Measurements from ENCODE around the gene PUSL1. TPM values are rescaled to one million over a fixed set of nuclear protein-coding genes. Genes with fewer than 3 reads are reported as not detected.

Gene PUSL1
- total and polyA plus RNA-seq, 2 experiments from 2014 or later = 41.5 to 55.8 TPM

DNA sequence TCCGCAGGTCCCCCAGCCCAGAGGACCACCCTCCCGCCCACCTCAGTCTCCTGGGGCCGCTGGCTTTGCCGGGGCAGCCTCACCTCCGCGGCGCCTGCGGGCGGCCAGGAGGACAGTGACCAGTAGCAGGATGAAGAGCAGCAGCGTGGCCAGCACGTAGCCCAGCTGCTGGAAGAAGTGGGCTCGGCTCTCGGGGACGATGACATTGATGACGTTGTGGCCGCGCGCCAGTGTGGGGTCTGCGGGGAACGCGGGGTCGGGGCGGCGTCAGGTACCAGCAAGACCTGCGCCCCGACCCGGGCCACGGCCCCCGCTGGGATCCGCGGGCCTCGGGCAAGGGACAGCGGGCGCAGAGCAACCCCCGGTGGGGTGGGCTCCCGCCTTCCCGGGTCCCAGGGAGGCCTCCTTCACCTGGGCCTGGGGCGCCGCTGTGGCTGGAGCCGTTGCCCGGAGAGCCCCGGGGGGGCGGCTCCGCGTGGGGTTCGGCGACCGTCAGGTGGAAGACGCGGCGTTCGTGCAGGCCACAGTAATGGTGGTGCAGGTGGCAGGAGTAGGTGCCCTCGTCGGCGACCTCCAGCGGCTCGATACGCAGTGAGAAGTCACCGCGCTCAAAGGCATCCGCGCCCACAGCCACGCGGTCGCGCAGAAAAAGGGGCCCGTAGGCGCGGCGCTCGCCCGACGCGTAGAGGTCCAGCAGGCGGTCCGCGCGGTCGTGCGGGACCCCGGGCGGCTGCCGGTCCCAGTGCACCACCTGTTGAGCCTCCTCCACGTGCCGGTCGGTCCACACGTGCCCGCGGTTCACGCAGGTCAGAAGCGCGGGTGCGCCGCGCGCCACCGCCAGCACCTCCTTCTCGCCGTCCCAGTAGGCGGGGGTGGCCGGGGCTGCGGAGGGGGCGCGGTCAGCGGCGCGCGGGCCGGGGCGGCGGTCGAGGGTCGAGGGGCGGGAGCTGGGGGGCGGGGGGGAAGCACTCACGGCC is 46.2 kb downstream of the PUSL1 start:
- Histone ChIP-seq H3K27ac (ENCODE audit: low read depth) (no peak overlapping the region), H4K20me1 (replicated peaks; ENCODE audit: insufficient read depth) (no peaks in the 10 kb centered on the region; the same call in 1 of the 2 replicates), H3K9me2 (ENCODE audit: insufficient read depth) (no peaks in the 10 kb centered on the region), H3K27me3 (ENCODE audit: insufficient read depth) (peaks cover 28% of the 10 kb centered on the region), H3K4me3 (peak overlapping the region; percentile 69), H3F3A (replicated peaks; ENCODE audit: low read depth) (peaks cover 25% of the 10 kb centered on the region), H3K4me1 (ENCODE audit: insufficient read depth) (peaks cover 32% of the 10 kb centered on the region), H2AFZ (no peak overlapping the region), H3K36me3 (ENCODE audit: insufficient read depth) (no peaks in the 10 kb centered on the region), H3K4me2 (peak overlapping the region; percentile 90), H3K79me2 (replicated peaks; ENCODE audit: insufficient read depth) (no peaks in the 10 kb centered on the region)
- TF ChIP-seq CREB1 (CRISPR knock-in tag; IDR thresholded peaks at IDR 0.05; ENCODE audit: low read depth) (no peak), EZH2phosphoT487 (IDR thresholded peaks at IDR 0.05; ENCODE audit: unreplicated experiment) (no peak), STAT1 (IDR thresholded peaks at IDR 0.05; ENCODE audit: unreplicated experiment) (no peak), EZH2 (IDR thresholded peaks at IDR 0.05; ENCODE audit: low read depth, unreplicated experiment) (peak; percentile 53), JUNB (IDR thresholded peaks at IDR 0.05; ENCODE audit: unreplicated experiment) (no peak)
- TF ChIP-seq, protein P1, sequence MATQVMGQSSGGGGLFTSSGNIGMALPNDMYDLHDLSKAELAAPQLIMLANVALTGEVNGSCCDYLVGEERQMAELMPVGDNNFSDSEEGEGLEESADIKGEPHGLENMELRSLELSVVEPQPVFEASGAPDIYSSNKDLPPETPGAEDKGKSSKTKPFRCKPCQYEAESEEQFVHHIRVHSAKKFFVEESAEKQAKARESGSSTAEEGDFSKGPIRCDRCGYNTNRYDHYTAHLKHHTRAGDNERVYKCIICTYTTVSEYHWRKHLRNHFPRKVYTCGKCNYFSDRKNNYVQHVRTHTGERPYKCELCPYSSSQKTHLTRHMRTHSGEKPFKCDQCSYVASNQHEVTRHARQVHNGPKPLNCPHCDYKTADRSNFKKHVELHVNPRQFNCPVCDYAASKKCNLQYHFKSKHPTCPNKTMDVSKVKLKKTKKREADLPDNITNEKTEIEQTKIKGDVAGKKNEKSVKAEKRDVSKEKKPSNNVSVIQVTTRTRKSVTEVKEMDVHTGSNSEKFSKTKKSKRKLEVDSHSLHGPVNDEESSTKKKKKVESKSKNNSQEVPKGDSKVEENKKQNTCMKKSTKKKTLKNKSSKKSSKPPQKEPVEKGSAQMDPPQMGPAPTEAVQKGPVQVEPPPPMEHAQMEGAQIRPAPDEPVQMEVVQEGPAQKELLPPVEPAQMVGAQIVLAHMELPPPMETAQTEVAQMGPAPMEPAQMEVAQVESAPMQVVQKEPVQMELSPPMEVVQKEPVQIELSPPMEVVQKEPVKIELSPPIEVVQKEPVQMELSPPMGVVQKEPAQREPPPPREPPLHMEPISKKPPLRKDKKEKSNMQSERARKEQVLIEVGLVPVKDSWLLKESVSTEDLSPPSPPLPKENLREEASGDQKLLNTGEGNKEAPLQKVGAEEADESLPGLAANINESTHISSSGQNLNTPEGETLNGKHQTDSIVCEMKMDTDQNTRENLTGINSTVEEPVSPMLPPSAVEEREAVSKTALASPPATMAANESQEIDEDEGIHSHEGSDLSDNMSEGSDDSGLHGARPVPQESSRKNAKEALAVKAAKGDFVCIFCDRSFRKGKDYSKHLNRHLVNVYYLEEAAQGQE (IDR thresholded peaks at IDR 0.05; ENCODE audit: unreplicated experiment) = no peak
- Mint-ChIP-seq H3K36me3 (ENCODE audit: low read depth) (no peaks in the 10 kb centered on the region), H3K4me3 (peak overlapping the region; percentile 74), H3K9me3 (no peaks in the 10 kb centered on the region), H3K27ac (no peak overlapping the region), H3K4me1 (peaks cover 27% of the 10 kb centered on the region), H3K27me3 (ENCODE audit: insufficient read depth, low read depth, poor library complexity) (peaks cover 39% of the 10 kb centered on the region)
- ATAC-seq (no peak), DNase-seq (ENCODE audit: low spot score) (no peak)

DNA sequence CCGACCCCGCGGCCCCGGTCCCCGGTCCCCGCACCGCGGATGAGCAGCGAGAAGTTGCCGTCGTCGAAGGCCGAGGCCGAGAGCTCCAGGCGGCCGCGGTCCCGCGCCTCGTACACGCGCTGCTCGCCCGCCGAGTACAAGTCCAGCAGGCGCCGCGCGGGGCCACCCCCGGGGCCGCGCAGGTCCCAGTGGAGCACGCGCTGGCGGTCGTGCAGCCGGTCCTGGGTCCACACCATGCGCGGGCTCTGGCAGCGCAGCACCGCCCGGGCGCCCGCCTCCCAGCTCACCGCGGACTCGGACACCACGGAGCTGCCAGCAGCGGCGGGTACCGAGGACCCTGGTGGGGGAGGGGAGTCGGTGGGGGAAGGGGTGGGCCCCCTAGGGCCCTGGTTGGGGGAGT is 47.0 kb downstream of the PUSL1 start:
- no peak overlapping the region for H3K4me3 Mint-ChIP-seq
- DNase-seq (ENCODE audit: low spot score) = no peak

More for the DNA sequence above, 47.0 kb downstream of the PUSL1 start:
- Histone ChIP-seq H4K20me1 (replicated peaks; ENCODE audit: insufficient read depth) (no peaks in the 10 kb centered on the region; the same call in 1 of the 2 replicates), H3K27ac (ENCODE audit: low read depth) (no peak overlapping the region), H3K4me3 (peak overlapping the region; percentile 69; the same call in 1 of the 2 replicates), H3K9me2 (ENCODE audit: insufficient read depth) (no peaks in the 10 kb centered on the region), H3K79me2 (replicated peaks; ENCODE audit: insufficient read depth) (no peaks in the 10 kb centered on the region), H3K4me2 (peak overlapping the region; percentile 90; the same call in 1 of the 2 replicates), H3K27me3 (ENCODE audit: insufficient read depth) (peaks cover 28% of the 10 kb centered on the region), H3K4me1 (ENCODE audit: insufficient read depth) (peaks cover 32% of the 10 kb centered on the region), H2AFZ (no peak overlapping the region), H3K36me3 (ENCODE audit: insufficient read depth) (no peaks in the 10 kb centered on the region), H3F3A (replicated peaks; ENCODE audit: low read depth) (peaks cover 25% of the 10 kb centered on the region)
- ATAC-seq = peak; percentile 2
- Mint-ChIP-seq H3K4me1 (peaks cover 30% of the 10 kb centered on the region), H3K27ac (no peak overlapping the region), H3K36me3 (ENCODE audit: low read depth) (no peaks in the 10 kb centered on the region), H3K27me3 (ENCODE audit: insufficient read depth, low read depth, poor library complexity) (peaks cover 39% of the 10 kb centered on the region), H3K9me3 (no peaks in the 10 kb centered on the region)
- TF ChIP-seq, protein P2, sequence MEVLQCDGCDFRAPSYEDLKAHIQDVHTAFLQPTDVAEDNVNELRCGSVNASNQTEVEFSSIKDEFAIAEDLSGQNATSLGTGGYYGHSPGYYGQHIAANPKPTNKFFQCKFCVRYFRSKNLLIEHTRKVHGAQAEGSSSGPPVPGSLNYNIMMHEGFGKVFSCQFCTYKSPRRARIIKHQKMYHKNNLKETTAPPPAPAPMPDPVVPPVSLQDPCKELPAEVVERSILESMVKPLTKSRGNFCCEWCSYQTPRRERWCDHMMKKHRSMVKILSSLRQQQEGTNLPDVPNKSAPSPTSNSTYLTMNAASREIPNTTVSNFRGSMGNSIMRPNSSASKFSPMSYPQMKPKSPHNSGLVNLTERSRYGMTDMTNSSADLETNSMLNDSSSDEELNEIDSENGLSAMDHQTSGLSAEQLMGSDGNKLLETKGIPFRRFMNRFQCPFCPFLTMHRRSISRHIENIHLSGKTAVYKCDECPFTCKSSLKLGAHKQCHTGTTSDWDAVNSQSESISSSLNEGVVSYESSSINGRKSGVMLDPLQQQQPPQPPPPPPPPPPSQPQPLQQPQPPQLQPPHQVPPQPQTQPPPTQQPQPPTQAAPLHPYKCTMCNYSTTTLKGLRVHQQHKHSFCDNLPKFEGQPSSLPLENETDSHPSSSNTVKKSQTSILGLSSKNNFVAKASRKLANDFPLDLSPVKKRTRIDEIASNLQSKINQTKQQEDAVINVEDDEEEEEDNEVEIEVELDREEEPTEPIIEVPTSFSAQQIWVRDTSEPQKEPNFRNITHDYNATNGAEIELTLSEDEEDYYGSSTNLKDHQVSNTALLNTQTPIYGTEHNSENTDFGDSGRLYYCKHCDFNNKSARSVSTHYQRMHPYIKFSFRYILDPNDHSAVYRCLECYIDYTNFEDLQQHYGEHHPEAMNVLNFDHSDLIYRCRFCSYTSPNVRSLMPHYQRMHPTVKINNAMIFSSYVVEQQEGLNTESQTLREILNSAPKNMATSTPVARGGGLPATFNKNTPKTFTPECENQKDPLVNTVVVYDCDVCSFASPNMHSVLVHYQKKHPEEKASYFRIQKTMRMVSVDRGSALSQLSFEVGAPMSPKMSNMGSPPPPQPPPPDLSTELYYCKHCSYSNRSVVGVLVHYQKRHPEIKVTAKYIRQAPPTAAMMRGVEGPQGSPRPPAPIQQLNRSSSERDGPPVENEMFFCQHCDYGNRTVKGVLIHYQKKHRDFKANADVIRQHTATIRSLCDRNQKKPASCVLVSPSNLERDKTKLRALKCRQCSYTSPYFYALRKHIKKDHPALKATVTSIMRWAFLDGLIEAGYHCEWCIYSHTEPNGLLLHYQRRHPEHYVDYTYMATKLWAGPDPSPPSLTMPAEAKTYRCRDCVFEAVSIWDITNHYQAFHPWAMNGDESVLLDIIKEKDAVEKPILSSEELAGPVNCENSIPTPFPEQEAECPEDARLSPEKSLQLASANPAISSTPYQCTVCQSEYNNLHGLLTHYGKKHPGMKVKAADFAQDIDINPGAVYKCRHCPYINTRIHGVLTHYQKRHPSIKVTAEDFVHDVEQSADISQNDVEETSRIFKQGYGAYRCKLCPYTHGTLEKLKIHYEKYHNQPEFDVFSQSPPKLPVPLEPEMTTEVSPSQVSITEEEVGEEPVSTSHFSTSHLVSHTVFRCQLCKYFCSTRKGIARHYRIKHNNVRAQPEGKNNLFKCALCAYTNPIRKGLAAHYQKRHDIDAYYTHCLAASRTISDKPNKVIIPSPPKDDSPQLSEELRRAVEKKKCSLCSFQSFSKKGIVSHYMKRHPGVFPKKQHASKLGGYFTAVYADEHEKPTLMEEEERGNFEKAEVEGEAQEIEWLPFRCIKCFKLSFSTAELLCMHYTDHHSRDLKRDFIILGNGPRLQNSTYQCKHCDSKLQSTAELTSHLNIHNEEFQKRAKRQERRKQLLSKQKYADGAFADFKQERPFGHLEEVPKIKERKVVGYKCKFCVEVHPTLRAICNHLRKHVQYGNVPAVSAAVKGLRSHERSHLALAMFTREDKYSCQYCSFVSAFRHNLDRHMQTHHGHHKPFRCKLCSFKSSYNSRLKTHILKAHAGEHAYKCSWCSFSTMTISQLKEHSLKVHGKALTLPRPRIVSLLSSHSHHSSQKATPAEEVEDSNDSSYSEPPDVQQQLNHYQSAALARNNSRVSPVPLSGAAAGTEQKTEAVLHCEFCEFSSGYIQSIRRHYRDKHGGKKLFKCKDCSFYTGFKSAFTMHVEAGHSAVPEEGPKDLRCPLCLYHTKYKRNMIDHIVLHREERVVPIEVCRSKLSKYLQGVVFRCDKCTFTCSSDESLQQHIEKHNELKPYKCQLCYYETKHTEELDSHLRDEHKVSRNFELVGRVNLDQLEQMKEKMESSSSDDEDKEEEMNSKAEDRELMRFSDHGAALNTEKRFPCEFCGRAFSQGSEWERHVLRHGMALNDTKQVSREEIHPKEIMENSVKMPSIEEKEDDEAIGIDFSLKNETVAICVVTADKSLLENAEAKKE (CRISPR knock-in tag; IDR thresholded peaks at IDR 0.05) = no peak
- TF ChIP-seq EZH2phosphoT487 (IDR thresholded peaks at IDR 0.05; ENCODE audit: unreplicated experiment) = no peak
- TF ChIP-seq, protein P3, sequence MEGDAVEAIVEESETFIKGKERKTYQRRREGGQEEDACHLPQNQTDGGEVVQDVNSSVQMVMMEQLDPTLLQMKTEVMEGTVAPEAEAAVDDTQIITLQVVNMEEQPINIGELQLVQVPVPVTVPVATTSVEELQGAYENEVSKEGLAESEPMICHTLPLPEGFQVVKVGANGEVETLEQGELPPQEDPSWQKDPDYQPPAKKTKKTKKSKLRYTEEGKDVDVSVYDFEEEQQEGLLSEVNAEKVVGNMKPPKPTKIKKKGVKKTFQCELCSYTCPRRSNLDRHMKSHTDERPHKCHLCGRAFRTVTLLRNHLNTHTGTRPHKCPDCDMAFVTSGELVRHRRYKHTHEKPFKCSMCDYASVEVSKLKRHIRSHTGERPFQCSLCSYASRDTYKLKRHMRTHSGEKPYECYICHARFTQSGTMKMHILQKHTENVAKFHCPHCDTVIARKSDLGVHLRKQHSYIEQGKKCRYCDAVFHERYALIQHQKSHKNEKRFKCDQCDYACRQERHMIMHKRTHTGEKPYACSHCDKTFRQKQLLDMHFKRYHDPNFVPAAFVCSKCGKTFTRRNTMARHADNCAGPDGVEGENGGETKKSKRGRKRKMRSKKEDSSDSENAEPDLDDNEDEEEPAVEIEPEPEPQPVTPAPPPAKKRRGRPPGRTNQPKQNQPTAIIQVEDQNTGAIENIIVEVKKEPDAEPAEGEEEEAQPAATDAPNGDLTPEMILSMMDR (conservative IDR thresholded peaks at IDR 0.05; ENCODE audit: low read depth in 2 of 2) = no peak

Measured in GM23338 (cell line).